Measurements from ENCODE around the gene DHRS11.

GRCh38 chr17:36586138-36586537, 5.5 kb upstream of the DHRS11 start:
- TF ChIP-seq, protein P1, sequence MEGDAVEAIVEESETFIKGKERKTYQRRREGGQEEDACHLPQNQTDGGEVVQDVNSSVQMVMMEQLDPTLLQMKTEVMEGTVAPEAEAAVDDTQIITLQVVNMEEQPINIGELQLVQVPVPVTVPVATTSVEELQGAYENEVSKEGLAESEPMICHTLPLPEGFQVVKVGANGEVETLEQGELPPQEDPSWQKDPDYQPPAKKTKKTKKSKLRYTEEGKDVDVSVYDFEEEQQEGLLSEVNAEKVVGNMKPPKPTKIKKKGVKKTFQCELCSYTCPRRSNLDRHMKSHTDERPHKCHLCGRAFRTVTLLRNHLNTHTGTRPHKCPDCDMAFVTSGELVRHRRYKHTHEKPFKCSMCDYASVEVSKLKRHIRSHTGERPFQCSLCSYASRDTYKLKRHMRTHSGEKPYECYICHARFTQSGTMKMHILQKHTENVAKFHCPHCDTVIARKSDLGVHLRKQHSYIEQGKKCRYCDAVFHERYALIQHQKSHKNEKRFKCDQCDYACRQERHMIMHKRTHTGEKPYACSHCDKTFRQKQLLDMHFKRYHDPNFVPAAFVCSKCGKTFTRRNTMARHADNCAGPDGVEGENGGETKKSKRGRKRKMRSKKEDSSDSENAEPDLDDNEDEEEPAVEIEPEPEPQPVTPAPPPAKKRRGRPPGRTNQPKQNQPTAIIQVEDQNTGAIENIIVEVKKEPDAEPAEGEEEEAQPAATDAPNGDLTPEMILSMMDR (conservative IDR thresholded peaks at IDR 0.05; ENCODE audit: low read length) = no peak
- no peak for TF ChIP-seq EZH2phosphoT487 (IDR thresholded peaks at IDR 0.05; ENCODE audit: borderline replicate concordance, low read depth, low read length)
